GM21381 (cell line): ENCODE measurements around the gene GTF2H4.

Experiments
- ATAC-seq: cut with Tn5 transposase; IDR thresholded peaks from one replicate; pipeline ENCODE4 v1.9.1; 2021; ENCODE audit warnings: mild to moderate bottlenecking, moderate library complexity; ENCODE audit not compliant: unreplicated experiment

The GTF2H4 gene

GRCh38 chr6:30882204-30882758 is 25.7 kb upstream of the GTF2H4 start:
- no peak for ATAC-seq

- no peak for ATAC-seq
These were observed 25.0 kb upstream of the GTF2H4 start for GRCh38 chr6:30882759-30883684.

GRCh38 chr6:30883685-30884520 is 24.1 kb upstream of the GTF2H4 start, which contains the start of gene DDR1:
Gene DDR1 (plus strand): TSS chr6:30884519. CDS start chr6:30888730, 4,211 bp downstream.
- no peak for ATAC-seq

- ATAC-seq = no peak
These were observed 23.2 kb upstream of the GTF2H4 start for GRCh38 chr6:30884521-30885480.

GRCh38 chr6:30885481-30885998 is 22.5 kb upstream of the GTF2H4 start:
- ATAC-seq = no peak

GRCh38 chr6:30885999-30886896 is 21.8 kb upstream of the GTF2H4 start:
- ATAC-seq = no peak

GRCh38 chr6:30886897-30887255 is 21.1 kb upstream of the GTF2H4 start:
- ATAC-seq = no peak

GRCh38 chr6:30887901-30888815 is 19.8 kb upstream of the GTF2H4 start:
- no peak for ATAC-seq

- ATAC-seq = no peak
These were observed 19.1 kb upstream of the GTF2H4 start for GRCh38 chr6:30888816-30889495.

- ATAC-seq = no peak
These were observed 18.5 kb upstream of the GTF2H4 start for GRCh38 chr6:30889496-30889885.

- no peak for ATAC-seq
These were observed 17.9 kb upstream of the GTF2H4 start for GRCh38 chr6:30889921-30890645.

- ATAC-seq = no peak
These were observed 17.2 kb upstream of the GTF2H4 start for GRCh38 chr6:30890646-30891449.

GRCh38 chr6:30891450-30891723 is 16.6 kb upstream of the GTF2H4 start:
- no peak for ATAC-seq

GRCh38 chr6:30891816-30892538 is 16.0 kb upstream of the GTF2H4 start:
- no peak for ATAC-seq

GRCh38 chr6:30893001-30893591 is 14.9 kb upstream of the GTF2H4 start:
- ATAC-seq = no peak
